Brain microvascular endothelial cell (primary cell): Measurements from ENCODE around the gene AHDC1.
A peak's percentile ranks its signal among the peaks of the same experiment; 100 is the strongest.
"Not testable (repeated sequence)": the region's sequence is repeated elsewhere in the genome, so short reads cannot be mapped to it uniquely, and the experiment has no call there.

Source experiments
- DNase-seq: peaks from one replicate; pipeline ENCODE4 v3.0.0-alpha.2; 2020
- H3K27ac ChIP-seq: fragments of 250-450 bp; sonication (Bioruptor Pico); 2 replicates; pipeline ENCODE4 v1.5.1; 2020; ENCODE audit warnings: mild to moderate bottlenecking, moderate library complexity
- H3K27me3 ChIP-seq: fragments of 250-450 bp; sonication (Bioruptor Pico); replicated peaks from 2 replicates; pipeline ENCODE4 v1.5.1; 2020; ENCODE audit warnings: mild to moderate bottlenecking
- H3K36me3 ChIP-seq: fragments of 250-450 bp; sonication (Bioruptor Pico); replicated peaks from 2 replicates; pipeline ENCODE4 v1.5.1; 2020; ENCODE audit warnings: mild to moderate bottlenecking
- H3K4me3 ChIP-seq: 2 replicates; pipeline ENCODE4 v1.5.1; 2011; ENCODE audit warnings: low read depth, mild to moderate bottlenecking, control low read depth, low read length, moderate library complexity
- in situ Hi-C: cut with HindIII; loops from 2 replicates; pipeline ENCODE4 v1.10.0; 2017; ENCODE audit warnings: low sequenced_read_pairs, low pct_ligation_motif_present
- TF ChIP-seq, protein P1 (sequence below): IDR thresholded peaks from 2 replicates; pipeline ENCODE4 v1.5.1; 2011; ENCODE audit warnings: low read depth, mild to moderate bottlenecking, moderate library complexity, low read length, control low read depth, inconsistent platforms; ENCODE audit errors: missing control alignments

Gene AHDC1

GRCh38 chr1:27623327-27624212 lies 19.6 kb upstream of the AHDC1 start:
- Histone ChIP-seq H3K36me3 (no peaks in the 10 kb centered on the region), H3K4me3 (no peak overlapping the region), H3K27ac (no peak overlapping the region), H3K27me3 (no peaks in the 10 kb centered on the region)
- TF ChIP-seq, protein P1, sequence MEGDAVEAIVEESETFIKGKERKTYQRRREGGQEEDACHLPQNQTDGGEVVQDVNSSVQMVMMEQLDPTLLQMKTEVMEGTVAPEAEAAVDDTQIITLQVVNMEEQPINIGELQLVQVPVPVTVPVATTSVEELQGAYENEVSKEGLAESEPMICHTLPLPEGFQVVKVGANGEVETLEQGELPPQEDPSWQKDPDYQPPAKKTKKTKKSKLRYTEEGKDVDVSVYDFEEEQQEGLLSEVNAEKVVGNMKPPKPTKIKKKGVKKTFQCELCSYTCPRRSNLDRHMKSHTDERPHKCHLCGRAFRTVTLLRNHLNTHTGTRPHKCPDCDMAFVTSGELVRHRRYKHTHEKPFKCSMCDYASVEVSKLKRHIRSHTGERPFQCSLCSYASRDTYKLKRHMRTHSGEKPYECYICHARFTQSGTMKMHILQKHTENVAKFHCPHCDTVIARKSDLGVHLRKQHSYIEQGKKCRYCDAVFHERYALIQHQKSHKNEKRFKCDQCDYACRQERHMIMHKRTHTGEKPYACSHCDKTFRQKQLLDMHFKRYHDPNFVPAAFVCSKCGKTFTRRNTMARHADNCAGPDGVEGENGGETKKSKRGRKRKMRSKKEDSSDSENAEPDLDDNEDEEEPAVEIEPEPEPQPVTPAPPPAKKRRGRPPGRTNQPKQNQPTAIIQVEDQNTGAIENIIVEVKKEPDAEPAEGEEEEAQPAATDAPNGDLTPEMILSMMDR, result no peak
- in situ Hi-C loops, result no loop called here
- DNase-seq, result no peak

GRCh38 chr1:27622828-27623227 lies 18.9 kb upstream of the AHDC1 start:
- Histone ChIP-seq H3K4me3 (no peak overlapping the region), H3K36me3 (no peaks in the 10 kb centered on the region)

DNA sequence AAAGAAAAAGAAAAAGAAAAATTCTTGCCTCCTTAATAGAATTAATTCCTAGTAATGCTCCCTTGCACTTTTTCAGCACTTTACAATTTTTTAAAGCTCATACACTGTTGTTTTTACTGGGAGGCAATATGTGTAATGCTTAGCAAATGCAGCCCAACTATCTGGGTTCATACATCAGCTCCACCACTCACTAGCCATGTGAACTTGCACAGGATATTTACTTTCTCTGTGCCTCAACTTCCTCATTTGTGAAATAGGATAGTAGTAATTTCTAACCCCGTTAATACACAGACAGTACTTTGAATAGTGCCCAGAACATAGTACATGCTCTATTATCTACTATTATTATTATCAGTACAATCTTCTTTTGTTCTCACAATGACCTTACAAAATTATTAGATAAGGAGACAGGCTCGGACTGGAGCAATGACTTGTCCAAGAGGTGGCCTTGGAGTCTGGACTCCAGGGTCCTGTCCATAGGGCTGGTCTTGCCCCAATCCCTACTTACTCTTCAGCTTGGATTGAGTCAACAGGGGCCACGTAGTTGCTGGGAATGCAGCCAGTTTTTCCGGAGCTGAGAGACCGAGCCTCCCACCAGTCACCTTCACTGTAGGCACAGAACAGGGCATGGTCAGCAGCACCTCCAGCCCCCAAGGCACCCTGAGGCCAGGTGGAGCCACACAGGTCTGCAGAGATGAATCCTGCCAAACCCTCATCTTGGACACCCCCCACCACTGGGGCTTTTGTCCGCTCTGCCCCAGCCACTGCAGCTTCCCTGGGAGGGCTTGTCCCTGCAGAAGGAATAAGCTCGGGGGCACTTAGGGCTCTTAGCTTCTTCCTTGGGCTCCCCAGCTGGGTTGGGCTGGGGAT lies 17.3 kb upstream of the AHDC1 start:
- DNase-seq, result peak; percentile 51
- no peak overlapping the region for H3K4me3 ChIP-seq
- no peaks in the 10 kb centered on the region for H3K27me3 ChIP-seq
- TF ChIP-seq, protein P1, result no peak
- H3K36me3 ChIP-seq, result no peaks in the 10 kb centered on the region
- H3K27ac ChIP-seq, result no peak overlapping the region
- in situ Hi-C loops, result no loop called here

More at GRCh38 chr1:27622828-27623227, 18.9 kb upstream of the AHDC1 start:
- Histone ChIP-seq H3K27ac (no peak overlapping the region), H3K27me3 (no peaks in the 10 kb centered on the region)
- TF ChIP-seq, protein P1, result no peak
- no peak for DNase-seq
- in situ Hi-C loops, result no loop called here

DNA sequence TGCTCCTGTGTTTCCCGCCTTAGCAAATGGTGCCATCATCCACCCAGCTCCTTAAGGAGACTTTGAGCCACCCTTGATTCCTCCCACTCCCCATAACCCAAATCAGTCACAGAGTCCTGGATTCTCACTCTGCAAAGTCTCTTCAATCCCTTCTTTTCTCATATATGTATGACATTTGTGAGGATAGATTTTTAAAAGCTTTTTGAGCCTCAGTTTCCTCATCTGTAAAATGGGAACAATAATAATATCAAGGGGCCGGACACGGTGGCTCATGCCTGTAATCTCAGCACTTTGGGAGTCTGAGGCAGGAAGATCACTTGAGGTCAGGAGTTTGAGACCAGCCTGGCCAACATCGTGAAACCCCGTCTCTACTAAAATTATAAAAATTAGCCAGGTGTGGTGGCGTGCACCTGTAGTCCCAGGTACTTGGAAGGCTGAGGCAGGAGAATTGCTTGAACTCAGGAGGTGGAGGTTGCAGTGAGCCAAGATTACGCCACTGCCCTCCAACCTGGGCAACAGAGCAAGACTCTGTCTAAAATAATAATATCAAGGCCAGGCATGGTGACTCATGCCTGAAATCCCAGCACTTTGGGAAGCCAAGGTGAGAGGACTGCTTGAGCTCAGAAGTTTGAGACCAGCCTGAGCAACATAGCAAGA lies 16.0 kb upstream of the AHDC1 start:
- H3K4me3 ChIP-seq, result not testable (repeated sequence)

DNA sequence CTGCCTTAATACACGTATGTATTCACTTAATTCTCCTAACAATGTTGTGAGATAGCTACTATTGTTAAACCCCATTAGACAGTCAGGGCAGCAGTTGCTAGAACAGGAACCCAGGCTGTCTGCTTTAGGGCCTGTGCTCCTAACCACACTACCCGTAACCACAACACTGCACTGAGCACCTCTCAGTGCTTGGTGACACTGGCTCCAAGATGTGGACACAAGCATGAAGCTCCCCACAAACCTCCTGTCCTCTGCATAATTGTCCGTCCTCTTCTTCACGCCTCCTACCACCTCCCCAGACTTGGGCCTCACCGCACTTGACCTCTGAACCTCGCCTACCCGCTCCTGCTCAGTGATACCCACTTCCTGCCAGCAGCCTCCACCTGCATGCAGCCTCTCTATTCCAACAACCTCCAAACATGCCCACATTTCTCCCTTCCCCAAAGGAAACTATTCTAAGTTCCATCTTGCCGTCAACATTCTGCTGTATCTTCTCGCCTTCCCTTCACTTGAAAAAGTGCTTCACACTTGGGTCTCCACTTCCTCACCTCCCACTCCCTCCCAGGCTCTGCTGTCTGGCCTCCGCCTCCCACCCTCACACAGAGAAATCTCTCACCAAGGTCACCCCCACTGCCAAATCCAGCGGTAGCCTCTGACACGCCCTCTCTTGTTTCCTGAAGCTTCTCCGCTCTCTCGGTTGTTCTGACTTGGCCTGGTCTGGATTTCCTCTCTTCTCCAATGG lies 14.6 kb upstream of the AHDC1 start:
- no peaks in the 10 kb centered on the region for H3K27me3 ChIP-seq
- H3K4me3 ChIP-seq, result no peak overlapping the region
- H3K36me3 ChIP-seq, result no peaks in the 10 kb centered on the region
- no peak overlapping the region for H3K27ac ChIP-seq
- TF ChIP-seq, protein P1, result no peak
- in situ Hi-C loops, result no loop called here
- no peak for DNase-seq

More for the DNA sequence above, 16.0 kb upstream of the AHDC1 start:
- in situ Hi-C loops, H3K27me3 ChIP-seq, H3K27ac ChIP-seq, DNase-seq, H3K36me3 ChIP-seq: not testable (repeated sequence)
